Trophoblast cell (in vitro differentiated cells and primary cell): ENCODE measurements around the gene RUFY1.

Experiments
- DNase-seq, 2 donors: peaks; one replicate each; pipeline ENCODE4 v3.0.0-alpha.2; 2016
- H2AFZ ChIP-seq: 2 replicates; pipeline ENCODE4 v1.6.1; 2013; ENCODE audit warnings: low read length, moderate library complexity, mild to moderate bottlenecking; ENCODE audit not compliant: insufficient read depth, poor library complexity
- H2AK5ac ChIP-seq: 2 replicates; pipeline ENCODE4 v1.6.1; 2013; ENCODE audit warnings: mild to moderate bottlenecking, low read length
- H2BK120ac ChIP-seq: 2 replicates; pipeline ENCODE4 v1.6.1; 2013; ENCODE audit warnings: low read length, mild to moderate bottlenecking, moderate library complexity; ENCODE audit not compliant: insufficient read depth, poor library complexity
- H2BK12ac ChIP-seq: 2 replicates; pipeline ENCODE4 v1.6.1; 2013; ENCODE audit warnings: mild to moderate bottlenecking, low read length, moderate library complexity
- H2BK5ac ChIP-seq: 2 replicates; pipeline ENCODE4 v1.6.1; 2013; ENCODE audit warnings: low read length, low read depth, moderate library complexity, mild to moderate bottlenecking; ENCODE audit not compliant: poor library complexity
- H3K14ac ChIP-seq: 2 replicates; pipeline ENCODE4 v1.6.1; 2013; ENCODE audit warnings: mild to moderate bottlenecking, low read length
- H3K18ac ChIP-seq: 2 replicates; pipeline ENCODE4 v1.6.1; 2013; ENCODE audit warnings: mild to moderate bottlenecking, low read length
- H3K23ac ChIP-seq: 2 replicates; pipeline ENCODE4 v1.6.1; 2013; ENCODE audit warnings: low read length
- H3K27ac ChIP-seq: 2 replicates; pipeline ENCODE4 v1.5.1; 2013; ENCODE audit warnings: low read depth, mild to moderate bottlenecking, inconsistent platforms, low read length, moderate library complexity
- H3K27me3 ChIP-seq: 2 replicates; pipeline ENCODE4 v1.6.1; 2013; ENCODE audit warnings: inconsistent platforms, mild to moderate bottlenecking, low read length, moderate library complexity; ENCODE audit not compliant: insufficient read depth
- H3K36me3 ChIP-seq, 2 experiments: 1 replicate in 1 of 2; 2 replicates in 1 of 2; pipeline ENCODE4 v1.6.1; 2013; ENCODE audit warnings: low read length in 2 of 2, mild to moderate bottlenecking in 2 of 2, moderate library complexity in 1 of 2; ENCODE audit not compliant: insufficient read depth in 2 of 2, control insufficient read depth in 1 of 2
- H3K4ac ChIP-seq: 2 replicates; pipeline ENCODE4 v1.6.1; 2013; ENCODE audit warnings: low read depth, mild to moderate bottlenecking, low read length, moderate library complexity
- H3K4me1 ChIP-seq, 2 experiments: 1 replicate in 1 of 2; 2 replicates in 1 of 2; pipeline ENCODE4 v1.6.1; 2013; ENCODE audit warnings: low read length in 2 of 2, mild to moderate bottlenecking in 2 of 2, moderate library complexity in 1 of 2; ENCODE audit not compliant: insufficient read depth in 2 of 2, control insufficient read depth in 1 of 2
- H3K4me2 ChIP-seq: 2 replicates; pipeline ENCODE4 v1.6.1; 2013; ENCODE audit warnings: inconsistent platforms, mild to moderate bottlenecking, low read length, moderate library complexity
- H3K4me3 ChIP-seq: 2 replicates; pipeline ENCODE4 v1.5.1; 2013; ENCODE audit warnings: mild to moderate bottlenecking, low read depth, low read length, inconsistent platforms
- H3K79me1 ChIP-seq: one replicate; pipeline ENCODE4 v1.6.1; 2013; ENCODE audit warnings: low read length
- H3K79me2 ChIP-seq: 2 replicates; pipeline ENCODE4 v1.6.1; 2013; ENCODE audit warnings: low read length, mild to moderate bottlenecking; ENCODE audit not compliant: control insufficient read depth, insufficient read depth, poor library complexity
- H3K9ac ChIP-seq: 2 replicates; pipeline ENCODE4 v1.6.1; 2013; ENCODE audit warnings: mild to moderate bottlenecking, low read length
- H3K9me3 ChIP-seq: 2 replicates; pipeline ENCODE4 v1.6.1; 2013; ENCODE audit warnings: low read depth, mild to moderate bottlenecking, control low read depth, inconsistent platforms, low read length; ENCODE audit not compliant: insufficient read depth
- H4K12ac ChIP-seq: 2 replicates; pipeline ENCODE4 v1.6.1; 2013; ENCODE audit warnings: low read depth, mild to moderate bottlenecking, low read length, moderate library complexity
- H4K8ac ChIP-seq: 2 replicates; pipeline ENCODE4 v1.6.1; 2013; ENCODE audit warnings: low read depth, mild to moderate bottlenecking, low read length, moderate library complexity
- H4K91ac ChIP-seq: one replicate; pipeline ENCODE4 v1.6.1; 2013; ENCODE audit warnings: low read depth, mild to moderate bottlenecking, low read length, moderate library complexity
- WGBS: extraction: QIAGEN DNeasy Blood & Tissue Kit; methylation state at CpG from one replicate; pipeline ENCODE4 v1.1.7; 2013; ENCODE audit warnings: missing lambda C conversion rate; ENCODE audit not compliant: insufficient read length, insufficient coverage; ENCODE audit errors: extremely low coverage; 5-methylcytosine and 5-hydroxymethylcytosine counted together

Gene RUFY1

GRCh38 chr5:179530069-179530998 lies 20.0 kb upstream of the RUFY1 start:
- Histone ChIP-seq H4K12ac (peak overlapping the region; percentile 13), H3K9ac (no peak overlapping the region), H2BK12ac (no peak overlapping the region), H3K27ac (no peak overlapping the region), H2BK5ac (no peak overlapping the region), H3K18ac (peak overlapping the region; percentile 20), H3K79me1 (peaks cover 2% of the 10 kb centered on the region), H2AFZ (peak overlapping the region; percentile 85), H3K4me2 (peak overlapping the region; percentile 82), H3K27me3 (no peaks in the 10 kb centered on the region), H3K4me3 (peak overlapping the region; percentile 72), H2BK120ac (no peak overlapping the region), H3K4me1 (peaks cover 0 to 6% of the 10 kb centered on the region in 2 experiments), H3K9me3 (peaks cover 1% of the 10 kb centered on the region), H3K36me3 (no peaks in the 10 kb centered on the region), H2AK5ac (no peak overlapping the region), H3K14ac (peak overlapping the region; percentile 68), H4K91ac (no peak overlapping the region), H3K4ac (no peak overlapping the region), H4K8ac (peak overlapping the region; percentile 87), H3K79me2 (peaks cover 1% of the 10 kb centered on the region), H3K23ac (no peak overlapping the region)
- DNase-seq = peak in 1 of 2 donors; percentile 28
- no CpG with 5 or more reads among the region's 65 CpGs for WGBS

- Histone ChIP-seq H2AFZ (no peak overlapping the region), H3K9ac (no peak overlapping the region)
These were observed 17.3 kb upstream of the RUFY1 start for GRCh38 chr5:179533024-179533423.

GRCh38 chr5:179533907-179534306 lies 16.4 kb upstream of the RUFY1 start:
- Histone ChIP-seq H3K36me3 (no peaks in the 10 kb centered on the region), H3K23ac (no peak overlapping the region), H3K4ac (no peak overlapping the region), H3K27ac (no peak overlapping the region), H2AK5ac (no peak overlapping the region), H2AFZ (no peak overlapping the region), H3K14ac (no peak overlapping the region), H3K79me1 (peaks cover 2% of the 10 kb centered on the region), H2BK12ac (no peak overlapping the region), H3K4me3 (no peak overlapping the region), H2BK5ac (no peak overlapping the region), H3K79me2 (peaks cover 1% of the 10 kb centered on the region), H4K8ac (no peak overlapping the region), H2BK120ac (no peak overlapping the region), H4K12ac (no peak overlapping the region), H3K4me2 (no peak overlapping the region), H3K9me3 (no peaks in the 10 kb centered on the region), H3K9ac (no peak overlapping the region), H4K91ac (no peak overlapping the region), H3K4me1 (peaks cover 0 to 6% of the 10 kb centered on the region in 2 experiments), H3K27me3 (no peaks in the 10 kb centered on the region), H3K18ac (no peak overlapping the region)
- DNase-seq = no peak
- WGBS = no CpG with 5 or more reads among the region's 5 CpGs

More at GRCh38 chr5:179533024-179533423, 17.3 kb upstream of the RUFY1 start:
- DNase-seq = peak; percentile 17 to 29
- no peak overlapping the region for H3K4ac ChIP-seq
- H2AK5ac ChIP-seq = no peak overlapping the region
- no peak overlapping the region for H4K8ac ChIP-seq
- WGBS = no CpG with 5 or more reads among the region's 6 CpGs
- peaks cover 2% of the 10 kb centered on the region for H3K79me1 ChIP-seq
- H3K27ac ChIP-seq = no peak overlapping the region
- H3K27me3 ChIP-seq = no peaks in the 10 kb centered on the region
- no peak overlapping the region for H2BK5ac ChIP-seq
- no peak overlapping the region for H3K23ac ChIP-seq
- H3K4me3 ChIP-seq = no peak overlapping the region
- no peak overlapping the region for H3K18ac ChIP-seq
- no peak overlapping the region for H2BK120ac ChIP-seq
- H4K91ac ChIP-seq = no peak overlapping the region
- H3K79me2 ChIP-seq = peaks cover 1% of the 10 kb centered on the region
- no peak overlapping the region for H2BK12ac ChIP-seq
- H3K36me3 ChIP-seq = no peaks in the 10 kb centered on the region
- H3K4me1 ChIP-seq = peaks cover 0 to 6% of the 10 kb centered on the region in 2 experiments
- H3K4me2 ChIP-seq = no peak overlapping the region
- no peak overlapping the region for H4K12ac ChIP-seq
- no peaks in the 10 kb centered on the region for H3K9me3 ChIP-seq
- no peak overlapping the region for H3K14ac ChIP-seq

GRCh38 chr5:179534431-179534830 lies 15.9 kb upstream of the RUFY1 start:
- Histone ChIP-seq H3K9ac (no peak overlapping the region), H3K79me1 (peaks cover 2% of the 10 kb centered on the region), H3K79me2 (peaks cover 1% of the 10 kb centered on the region), H2BK120ac (no peak overlapping the region), H3K4ac (no peak overlapping the region), H4K91ac (no peak overlapping the region), H2AFZ (no peak overlapping the region), H4K8ac (no peak overlapping the region), H3K9me3 (no peaks in the 10 kb centered on the region), H3K36me3 (no peaks in the 10 kb centered on the region), H3K4me1 (peaks cover 0 to 6% of the 10 kb centered on the region in 2 experiments), H3K27me3 (no peaks in the 10 kb centered on the region), H3K23ac (no peak overlapping the region), H3K14ac (no peak overlapping the region), H2BK5ac (no peak overlapping the region), H3K18ac (no peak overlapping the region), H2BK12ac (no peak overlapping the region), H3K27ac (no peak overlapping the region), H3K4me3 (no peak overlapping the region), H4K12ac (no peak overlapping the region), H2AK5ac (no peak overlapping the region), H3K4me2 (no peak overlapping the region)
- no CpG with 5 or more reads among the region's 12 CpGs for WGBS
- no peak for DNase-seq
